ENCODE measurements around the gene NIBAN1.

Gene NIBAN1

GRCh38 chr1:184954232-184954995 is 19.9 kb downstream of the NIBAN1 start:
- no peak overlapping the region for H4K8ac ChIP-seq (ENCODE audit: low read depth, low read length)
- H4K91ac ChIP-seq (ENCODE audit: low read depth, low read length, poor library complexity) = no peak overlapping the region
- peaks cover 0 to 4% of the 10 kb centered on the region in 2 donors for H3K4me1 ChIP-seq (ENCODE audit: control insufficient read depth in 2 of 2, insufficient read depth in 1 of 2, low read depth in 1 of 2, low read length in 2 of 2)
- H2AK5ac ChIP-seq (ENCODE audit: low read depth, low read length) = no peak overlapping the region
- H3K9me3 ChIP-seq (replicated peaks in 1 of 2; ENCODE audit: control insufficient read depth in 2 of 2, insufficient read depth in 1 of 2, low read depth in 1 of 2, low read length in 2 of 2) = no peaks in the 10 kb centered on the region
- no peaks in the 10 kb centered on the region for H3K36me3 ChIP-seq (replicated peaks in 1 of 2; ENCODE audit: control insufficient read depth in 2 of 2, insufficient read depth in 2 of 2, low read length in 2 of 2)
- no peak overlapping the region for H3K23ac ChIP-seq (ENCODE audit: low read depth, low read length, poor library complexity)
- H3K4me2 ChIP-seq (ENCODE audit: insufficient read depth, low read length, poor library complexity, severe bottlenecking) = no peak overlapping the region
- no peak overlapping the region for H3K27ac ChIP-seq (replicated peaks; ENCODE audit: low read length)
- no peak overlapping the region for H3K4me3 ChIP-seq (ENCODE audit: low read length in 2 of 2)
- no peak overlapping the region for H2BK5ac ChIP-seq (ENCODE audit: low read length)
- H2BK15ac ChIP-seq (ENCODE audit: low read length) = no peak overlapping the region
- H3K79me1 ChIP-seq (ENCODE audit: low read depth, low read length) = no peaks in the 10 kb centered on the region
- no peaks in the 10 kb centered on the region for H3K27me3 ChIP-seq (ENCODE audit: control insufficient read depth in 3 of 3, insufficient read depth in 3 of 3, low read depth in 1 of 3, low read length in 3 of 3)
- DNase-seq (ENCODE audit: low spot score) = no peak
- no peak overlapping the region for H3K18ac ChIP-seq (ENCODE audit: low read length)
- no peak overlapping the region for H2AFZ ChIP-seq (ENCODE audit: low read length)
- no peak overlapping the region for H3K9ac ChIP-seq (ENCODE audit: low read depth, low read length, poor library complexity)
- no peak overlapping the region for H3K4ac ChIP-seq (ENCODE audit: low read length)
- H2BK120ac ChIP-seq (ENCODE audit: low read depth, low read length) = no peak overlapping the region
- no CpG with 5 or more reads among the region's 4 CpGs for WGBS, 2 donors (ENCODE audit: extremely low coverage in 2 of 2, insufficient read length in 2 of 2, insufficient replicate concordance in 1 of 2)
- no peak overlapping the region for H3K14ac ChIP-seq (ENCODE audit: low read length)
- no peak overlapping the region for H2BK12ac ChIP-seq (ENCODE audit: low read length)

DNA sequence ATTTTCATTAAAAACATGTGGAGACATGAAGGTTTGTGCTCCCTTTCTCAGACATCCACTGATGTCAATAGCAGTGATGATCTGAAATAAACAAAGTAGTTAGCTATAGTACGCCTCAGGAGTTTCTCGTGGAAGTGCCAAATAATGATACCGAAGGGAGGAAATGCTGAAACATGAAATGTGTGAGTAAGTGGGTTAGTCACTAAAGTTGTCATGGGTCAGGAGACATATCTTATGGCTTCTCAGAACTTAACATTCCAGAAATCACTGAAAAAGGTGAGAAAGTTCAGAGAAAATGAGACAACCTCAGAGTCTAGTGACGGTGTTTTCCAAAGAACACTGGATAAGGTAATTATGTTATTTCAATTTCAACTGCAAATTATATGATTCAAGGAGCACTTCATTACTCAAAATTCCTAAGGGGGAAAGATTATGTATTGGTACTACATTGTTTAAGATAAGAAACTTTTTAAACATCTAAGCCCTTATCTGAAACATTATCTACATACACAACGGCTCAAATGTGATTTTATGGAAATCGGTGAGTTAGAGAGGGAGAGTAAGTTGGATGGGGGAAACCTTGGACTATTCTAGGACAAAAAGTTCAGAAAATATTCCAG is 20.6 kb downstream of the NIBAN1 start:
- Histone ChIP-seq H3K14ac (ENCODE audit: low read length) (no peak overlapping the region), H3K9ac (ENCODE audit: low read depth, low read length, poor library complexity) (no peak overlapping the region), H3K4me2 (ENCODE audit: insufficient read depth, low read length, poor library complexity, severe bottlenecking) (no peak overlapping the region), H3K27ac (replicated peaks; ENCODE audit: low read length) (no peak overlapping the region), H2AK5ac (ENCODE audit: low read depth, low read length) (no peak overlapping the region), H2BK15ac (ENCODE audit: low read length) (no peak overlapping the region), H3K36me3 (replicated peaks in 1 of 2; ENCODE audit: control insufficient read depth in 2 of 2, insufficient read depth in 2 of 2, low read length in 2 of 2) (no peaks in the 10 kb centered on the region), H4K8ac (ENCODE audit: low read depth, low read length) (no peak overlapping the region), H3K9me3 (replicated peaks in 1 of 2; ENCODE audit: control insufficient read depth in 2 of 2, insufficient read depth in 1 of 2, low read depth in 1 of 2, low read length in 2 of 2) (no peaks in the 10 kb centered on the region), H4K91ac (ENCODE audit: low read depth, low read length, poor library complexity) (no peak overlapping the region), H3K4me1 (ENCODE audit: control insufficient read depth in 2 of 2, insufficient read depth in 1 of 2, low read depth in 1 of 2, low read length in 2 of 2) (peaks cover 0 to 4% of the 10 kb centered on the region in 2 donors), H2AFZ (ENCODE audit: low read length) (no peak overlapping the region), H3K23ac (ENCODE audit: low read depth, low read length, poor library complexity) (no peak overlapping the region), H3K27me3 (ENCODE audit: control insufficient read depth in 3 of 3, insufficient read depth in 3 of 3, low read depth in 1 of 3, low read length in 3 of 3) (no peaks in the 10 kb centered on the region), H2BK12ac (ENCODE audit: low read length) (no peak overlapping the region), H3K4ac (ENCODE audit: low read length) (no peak overlapping the region), H3K4me3 (ENCODE audit: low read length in 2 of 2) (no peak overlapping the region), H2BK5ac (ENCODE audit: low read length) (no peak overlapping the region), H3K79me1 (ENCODE audit: low read depth, low read length) (no peaks in the 10 kb centered on the region), H3K18ac (ENCODE audit: low read length) (no peak overlapping the region), H2BK120ac (ENCODE audit: low read depth, low read length) (no peak overlapping the region)
- WGBS, 2 donors (ENCODE audit: extremely low coverage in 2 of 2, insufficient read length in 2 of 2, insufficient replicate concordance in 1 of 2) = no CpG with 5 or more reads among the region's 6 CpGs
- no peak for DNase-seq (ENCODE audit: low spot score)

DNA sequence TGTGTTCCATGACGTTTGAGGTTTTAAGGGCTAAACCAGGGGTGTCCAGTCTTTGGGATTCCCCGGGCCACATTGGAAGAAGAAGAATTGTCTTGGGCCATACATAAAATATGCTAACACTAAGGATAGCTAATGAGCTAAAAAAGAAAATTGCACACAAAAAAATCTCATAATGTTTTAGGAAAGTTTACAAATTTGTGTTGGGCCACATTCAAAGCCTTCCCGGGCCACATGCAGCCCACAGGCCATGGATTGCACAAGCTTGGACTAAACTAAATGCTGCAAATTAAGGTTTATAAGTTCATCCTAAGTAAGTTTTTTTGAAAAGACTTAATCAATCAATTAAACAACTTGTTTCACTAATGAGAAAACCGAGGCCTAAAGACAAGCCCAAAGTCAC is 21.9 kb downstream of the NIBAN1 start:
- Histone ChIP-seq H3K4ac (ENCODE audit: low read length) (no peak overlapping the region), H3K14ac (ENCODE audit: low read length) (no peak overlapping the region), H2BK5ac (ENCODE audit: low read length) (no peak overlapping the region), H3K4me3 (ENCODE audit: low read length in 2 of 2) (no peak overlapping the region), H3K79me1 (ENCODE audit: low read depth, low read length) (no peaks in the 10 kb centered on the region), H3K36me3 (replicated peaks in 1 of 2; ENCODE audit: control insufficient read depth in 2 of 2, insufficient read depth in 2 of 2, low read length in 2 of 2) (no peaks in the 10 kb centered on the region), H2BK12ac (ENCODE audit: low read length) (no peak overlapping the region), H3K4me2 (ENCODE audit: insufficient read depth, low read length, poor library complexity, severe bottlenecking) (no peak overlapping the region), H3K9me3 (replicated peaks in 1 of 2; ENCODE audit: control insufficient read depth in 2 of 2, insufficient read depth in 1 of 2, low read depth in 1 of 2, low read length in 2 of 2) (no peaks in the 10 kb centered on the region), H2BK120ac (ENCODE audit: low read depth, low read length) (no peak overlapping the region), H4K91ac (ENCODE audit: low read depth, low read length, poor library complexity) (no peak overlapping the region), H4K8ac (ENCODE audit: low read depth, low read length) (no peak overlapping the region), H2BK15ac (ENCODE audit: low read length) (no peak overlapping the region), H2AK5ac (ENCODE audit: low read depth, low read length) (no peak overlapping the region), H3K4me1 (ENCODE audit: control insufficient read depth in 2 of 2, insufficient read depth in 1 of 2, low read depth in 1 of 2, low read length in 2 of 2) (peaks cover 0 to 7% of the 10 kb centered on the region in 2 donors), H3K27ac (replicated peaks; ENCODE audit: low read length) (no peak overlapping the region), H3K27me3 (ENCODE audit: control insufficient read depth in 3 of 3, insufficient read depth in 3 of 3, low read depth in 1 of 3, low read length in 3 of 3) (no peaks in the 10 kb centered on the region), H2AFZ (ENCODE audit: low read length) (no peak overlapping the region), H3K18ac (ENCODE audit: low read length) (no peak overlapping the region), H3K23ac (ENCODE audit: low read depth, low read length, poor library complexity) (no peak overlapping the region), H3K9ac (ENCODE audit: low read depth, low read length, poor library complexity) (no peak overlapping the region)
- no CpG with 5 or more reads among the region's 4 CpGs for WGBS, 2 donors (ENCODE audit: extremely low coverage in 2 of 2, insufficient read length in 2 of 2, insufficient replicate concordance in 1 of 2)
- DNase-seq (ENCODE audit: low spot score) = no peak

- Histone ChIP-seq H3K4ac (ENCODE audit: low read length) (no peak overlapping the region), H2AK5ac (ENCODE audit: low read depth, low read length) (no peak overlapping the region), H3K9me3 (replicated peaks in 1 of 2; ENCODE audit: control insufficient read depth in 2 of 2, insufficient read depth in 1 of 2, low read depth in 1 of 2, low read length in 2 of 2) (no peaks in the 10 kb centered on the region), H3K4me2 (ENCODE audit: insufficient read depth, low read length, poor library complexity, severe bottlenecking) (no peak overlapping the region), H2BK12ac (ENCODE audit: low read length) (no peak overlapping the region), H3K79me1 (ENCODE audit: low read depth, low read length) (no peaks in the 10 kb centered on the region), H3K4me3 (ENCODE audit: low read length in 2 of 2) (no peak overlapping the region), H2BK120ac (ENCODE audit: low read depth, low read length) (no peak overlapping the region), H3K18ac (ENCODE audit: low read length) (no peak overlapping the region), H4K91ac (ENCODE audit: low read depth, low read length, poor library complexity) (no peak overlapping the region), H3K27ac (replicated peaks; ENCODE audit: low read length) (no peak overlapping the region), H3K27me3 (ENCODE audit: control insufficient read depth in 3 of 3, insufficient read depth in 3 of 3, low read depth in 1 of 3, low read length in 3 of 3) (no peaks in the 10 kb centered on the region), H3K4me1 (ENCODE audit: control insufficient read depth in 2 of 2, insufficient read depth in 1 of 2, low read depth in 1 of 2, low read length in 2 of 2) (peaks cover 0 to 4% of the 10 kb centered on the region in 2 donors), H2BK15ac (ENCODE audit: low read length) (no peak overlapping the region), H3K23ac (ENCODE audit: low read depth, low read length, poor library complexity) (no peak overlapping the region), H3K14ac (ENCODE audit: low read length) (no peak overlapping the region), H3K9ac (ENCODE audit: low read depth, low read length, poor library complexity) (no peak overlapping the region), H2BK5ac (ENCODE audit: low read length) (no peak overlapping the region), H2AFZ (ENCODE audit: low read length) (no peak overlapping the region), H4K8ac (ENCODE audit: low read depth, low read length) (no peak overlapping the region), H3K36me3 (replicated peaks in 1 of 2; ENCODE audit: control insufficient read depth in 2 of 2, insufficient read depth in 2 of 2, low read length in 2 of 2) (no peaks in the 10 kb centered on the region)
- no peak for DNase-seq (ENCODE audit: low spot score)
- WGBS, 2 donors (ENCODE audit: extremely low coverage in 2 of 2, insufficient read length in 2 of 2, insufficient replicate concordance in 1 of 2) = no CpG with 5 or more reads among the region's 3 CpGs
Measured at GRCh38 chr1:184951788-184952187, 22.5 kb downstream of the NIBAN1 start.
